ENCODE data around the gene SNAP47. TPM values are rescaled to one million over a fixed set of nuclear protein-coding genes. Genes with fewer than 3 reads are reported as not detected.

SNAP47 gene
- total RNA-seq, 1 donor from 2014 or later: 29.6 TPM

GRCh38 chr1:227757781-227758180, 22.5 kb downstream of the SNAP47 start:
- peaks cover 43% of the 10 kb centered on the region for H3K4me1 Mint-ChIP-seq (ENCODE audit: unreplicated experiment)
- no peak overlapping the region for H3K27ac Mint-ChIP-seq (ENCODE audit: unreplicated experiment)
- no peak overlapping the region for H3K4me3 Mint-ChIP-seq (ENCODE audit: unreplicated experiment)
- DNase-seq (ENCODE audit: extremely low spot score, unreplicated experiment): no peak
- H3K36me3 Mint-ChIP-seq (ENCODE audit: unreplicated experiment): peaks cover 23% of the 10 kb centered on the region
- no peaks in the 10 kb centered on the region for H3K27me3 Mint-ChIP-seq (ENCODE audit: unreplicated experiment)
- H3K9me3 Mint-ChIP-seq (ENCODE audit: unreplicated experiment): no peaks in the 10 kb centered on the region
- TF ChIP-seq CTCF (IDR thresholded peaks at IDR 0.05): no peak

- Mint-ChIP-seq H3K27ac (ENCODE audit: unreplicated experiment) (no peak overlapping the region), H3K9me3 (ENCODE audit: unreplicated experiment) (no peaks in the 10 kb centered on the region), H3K36me3 (ENCODE audit: unreplicated experiment) (peaks cover 23% of the 10 kb centered on the region), H3K4me1 (ENCODE audit: unreplicated experiment) (peaks cover 48% of the 10 kb centered on the region), H3K27me3 (ENCODE audit: unreplicated experiment) (no peaks in the 10 kb centered on the region), H3K4me3 (ENCODE audit: unreplicated experiment) (no peak overlapping the region)
- no peak for TF ChIP-seq CTCF (IDR thresholded peaks at IDR 0.05)
- no peak for DNase-seq (ENCODE audit: extremely low spot score, unreplicated experiment)
Measured at GRCh38 chr1:227758366-227758765, 23.1 kb downstream of the SNAP47 start.

GRCh38 chr1:227759341-227760300, 24.4 kb downstream of the SNAP47 start:
- no peak for TF ChIP-seq CTCF (IDR thresholded peaks at IDR 0.05)
- Mint-ChIP-seq H3K36me3 (ENCODE audit: unreplicated experiment) (peaks cover 28% of the 10 kb centered on the region), H3K27me3 (ENCODE audit: unreplicated experiment) (no peaks in the 10 kb centered on the region), H3K9me3 (ENCODE audit: unreplicated experiment) (no peaks in the 10 kb centered on the region), H3K27ac (ENCODE audit: unreplicated experiment) (peak overlapping the region; percentile 80), H3K4me1 (ENCODE audit: unreplicated experiment) (peaks cover 56% of the 10 kb centered on the region), H3K4me3 (ENCODE audit: unreplicated experiment) (no peak overlapping the region)
- DNase-seq (ENCODE audit: extremely low spot score, unreplicated experiment): peak; percentile 92

- Mint-ChIP-seq H3K36me3 (ENCODE audit: unreplicated experiment) (peaks cover 28% of the 10 kb centered on the region), H3K27me3 (ENCODE audit: unreplicated experiment) (no peaks in the 10 kb centered on the region), H3K4me1 (ENCODE audit: unreplicated experiment) (peaks cover 56% of the 10 kb centered on the region), H3K9me3 (ENCODE audit: unreplicated experiment) (no peaks in the 10 kb centered on the region), H3K4me3 (ENCODE audit: unreplicated experiment) (no peak overlapping the region), H3K27ac (ENCODE audit: unreplicated experiment) (peak overlapping the region; percentile 36)
- DNase-seq (ENCODE audit: extremely low spot score, unreplicated experiment): no peak
- TF ChIP-seq CTCF (IDR thresholded peaks at IDR 0.05): no peak
Measured at GRCh38 chr1:227760377-227760776, 25.1 kb downstream of the SNAP47 start.

GRCh38 chr1:227761621-227762230, 26.5 kb downstream of the SNAP47 start:
- no peaks in the 10 kb centered on the region for H3K9me3 Mint-ChIP-seq (ENCODE audit: unreplicated experiment)
- H3K4me3 Mint-ChIP-seq (ENCODE audit: unreplicated experiment): no peak overlapping the region
- H3K4me1 Mint-ChIP-seq (ENCODE audit: unreplicated experiment): peaks cover 63% of the 10 kb centered on the region

More at GRCh38 chr1:227761621-227762230, 26.5 kb downstream of the SNAP47 start:
- Mint-ChIP-seq H3K36me3 (ENCODE audit: unreplicated experiment) (peaks cover 25% of the 10 kb centered on the region), H3K27ac (ENCODE audit: unreplicated experiment) (peak overlapping the region; percentile 44), H3K27me3 (ENCODE audit: unreplicated experiment) (no peaks in the 10 kb centered on the region)
- no peak for DNase-seq (ENCODE audit: extremely low spot score, unreplicated experiment)
- TF ChIP-seq CTCF (IDR thresholded peaks at IDR 0.05): no peak
